NCI-H524 (cell line): ENCODE measurements around the gene GLO1.

Experiments used
- DNase-seq, 2 experiments: peaks; one replicate each; lab custom pipeline; 2025; lab: John Stamatoyannopoulos, UW

GLO1 gene

DNA sequence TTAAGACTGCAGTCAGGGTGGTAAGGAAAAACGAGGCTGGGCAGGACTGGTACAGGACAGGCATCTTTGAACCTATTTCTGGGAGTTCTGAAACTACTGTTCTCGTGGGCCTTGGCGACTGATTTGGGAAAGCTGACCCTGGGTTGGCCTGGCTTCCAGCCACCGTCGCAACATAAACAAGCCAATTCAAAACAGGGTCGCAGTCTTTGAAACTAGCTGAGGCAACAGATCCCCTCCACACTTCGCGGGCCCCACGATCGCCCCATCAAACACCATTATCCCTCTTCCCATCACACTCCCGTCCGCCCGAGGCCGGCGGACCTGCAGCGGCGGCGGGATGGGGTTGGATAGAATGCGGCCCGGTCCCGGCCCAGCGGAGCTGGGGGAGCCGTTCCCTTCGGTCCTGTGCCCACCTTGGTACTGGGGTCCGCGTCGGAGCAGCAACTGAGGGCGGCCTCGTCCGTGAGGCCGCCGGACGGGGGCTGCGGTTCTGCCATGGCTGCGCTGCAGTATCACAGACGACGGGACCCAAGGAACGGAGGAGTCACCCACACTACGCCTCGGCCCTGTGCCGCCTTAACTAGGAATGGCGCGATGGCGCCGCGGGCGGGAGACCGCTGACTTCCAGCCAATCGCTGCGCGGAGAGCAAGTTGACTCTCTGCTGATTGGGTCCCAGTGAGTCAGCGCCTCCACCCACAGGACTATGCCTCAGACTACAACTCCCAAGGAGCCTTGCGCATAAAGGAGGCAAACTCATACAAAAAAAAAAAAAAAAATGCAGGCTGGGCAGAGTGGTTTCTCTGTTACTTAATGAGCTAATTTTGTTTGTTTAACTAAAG lies at the start of gene GLO1:
Gene GLO1, minus strand, starts transcription at position 588 of the 840 bp plus-strand sequence. Its CDS starts 91 bp downstream, at position 497.
- DNase-seq, result peak; percentile 95 to 97

DNA sequence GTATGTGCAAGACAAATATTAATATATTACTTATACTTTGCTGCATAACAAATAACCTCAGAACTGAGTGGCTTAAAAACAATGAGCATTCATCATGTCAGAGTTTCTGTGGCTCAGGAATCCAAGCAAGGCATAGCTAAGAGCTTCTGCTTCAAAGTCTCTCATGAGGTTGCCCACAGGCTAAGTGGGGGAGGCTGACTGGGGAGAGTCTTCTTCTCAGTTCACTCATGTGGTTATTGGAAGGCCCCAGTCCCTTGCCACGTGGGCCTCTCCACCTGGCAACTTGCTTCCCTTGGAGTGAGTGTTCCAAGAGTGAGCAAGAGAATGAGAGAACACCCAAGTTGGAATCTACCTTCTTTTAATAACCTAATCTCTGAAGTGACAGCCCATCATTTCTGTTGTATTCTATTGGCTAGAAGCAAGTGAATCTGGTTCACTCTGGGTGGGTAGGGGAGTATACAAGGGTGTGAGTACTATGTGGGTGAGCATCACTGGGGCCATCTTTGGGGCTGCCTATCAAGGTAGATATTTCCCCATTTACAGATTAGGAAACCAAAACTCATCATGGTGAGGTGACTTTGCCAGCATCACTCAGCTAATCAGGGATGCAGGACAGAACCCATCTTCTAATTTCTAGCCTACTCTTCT lies 48.1 kb upstream of the GLO1 start:
- no peak for DNase-seq

DNA sequence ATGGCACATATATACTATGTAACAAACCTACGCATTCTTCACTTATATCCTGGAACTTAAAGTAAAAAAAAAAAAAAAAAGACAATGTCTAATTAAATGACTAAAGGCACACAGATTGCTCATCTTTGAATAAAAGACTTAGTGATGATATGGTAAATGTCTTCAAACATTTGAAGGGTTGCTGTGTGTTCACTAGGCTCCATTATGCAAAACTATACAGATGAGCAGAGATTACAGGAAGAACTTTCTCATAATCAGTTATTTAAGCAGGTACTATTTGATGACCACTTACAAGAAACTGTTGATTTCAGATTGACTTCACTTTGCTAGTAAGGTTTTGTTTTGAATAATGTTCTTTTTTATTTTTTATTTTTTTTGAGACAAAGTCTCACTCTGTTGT lies 46.5 kb upstream of the GLO1 start:
- DNase-seq, result no peak

DNA sequence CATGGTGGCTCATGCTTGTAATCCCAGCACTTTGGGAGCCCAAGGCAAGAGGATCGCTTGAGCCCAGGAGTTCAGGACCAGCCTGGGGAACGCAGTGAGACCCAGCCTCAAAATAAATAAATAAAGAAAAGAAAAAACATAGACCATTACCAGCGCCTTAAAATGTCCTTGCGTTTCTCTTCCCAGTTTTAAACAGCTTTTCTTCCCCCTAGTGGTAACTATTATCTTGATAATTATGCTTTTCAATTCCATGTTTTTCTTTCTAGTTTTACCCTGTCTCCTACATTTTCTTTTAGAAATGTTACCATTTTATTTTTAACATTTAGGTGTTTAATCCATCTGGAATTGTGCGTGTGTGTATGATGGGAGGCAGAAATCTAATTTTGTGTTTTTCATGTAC lies 36.6 kb upstream of the GLO1 start:
- no peak for DNase-seq

DNA sequence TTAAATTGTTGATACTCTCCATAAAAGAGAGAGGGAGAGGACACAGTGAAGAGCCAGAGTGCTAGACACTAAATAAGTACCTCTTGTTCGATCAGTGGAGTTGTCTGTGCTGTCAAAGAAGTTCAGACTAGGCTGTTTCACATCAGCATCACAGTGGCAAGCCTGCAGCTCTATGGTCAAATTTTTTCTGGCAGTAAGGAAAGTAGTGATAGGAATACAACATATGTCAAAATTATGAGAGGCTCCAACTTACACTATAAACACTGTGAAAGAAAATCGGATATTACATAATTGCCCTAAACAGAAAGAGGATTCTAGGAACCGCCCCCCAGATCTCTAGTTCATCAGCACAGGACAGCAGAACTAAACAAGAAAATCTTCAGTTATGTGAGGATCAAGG lies 35.3 kb upstream of the GLO1 start:
- no peak for DNase-seq

DNA sequence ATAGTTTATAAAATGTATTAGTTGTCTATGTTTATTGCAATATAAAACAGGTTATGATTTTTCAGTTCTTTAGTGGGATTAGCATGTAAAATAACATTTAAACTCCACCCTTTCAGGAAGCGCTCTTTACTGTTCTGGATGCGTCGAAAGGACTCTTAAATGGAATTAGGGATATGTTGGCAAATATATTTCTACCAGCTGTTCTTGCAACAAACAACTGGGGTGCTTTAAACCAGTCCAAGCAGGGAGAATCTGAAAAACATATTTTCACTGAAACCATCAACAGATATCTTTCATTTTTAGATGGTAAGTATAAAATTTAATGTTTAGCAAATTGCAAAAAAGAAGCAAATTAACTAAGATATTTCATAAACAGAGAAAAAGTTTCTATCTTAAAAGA lies 34.0 kb upstream of the GLO1 start:
- DNase-seq, result peak in 1 of 2 experiments; percentile 2

DNA sequence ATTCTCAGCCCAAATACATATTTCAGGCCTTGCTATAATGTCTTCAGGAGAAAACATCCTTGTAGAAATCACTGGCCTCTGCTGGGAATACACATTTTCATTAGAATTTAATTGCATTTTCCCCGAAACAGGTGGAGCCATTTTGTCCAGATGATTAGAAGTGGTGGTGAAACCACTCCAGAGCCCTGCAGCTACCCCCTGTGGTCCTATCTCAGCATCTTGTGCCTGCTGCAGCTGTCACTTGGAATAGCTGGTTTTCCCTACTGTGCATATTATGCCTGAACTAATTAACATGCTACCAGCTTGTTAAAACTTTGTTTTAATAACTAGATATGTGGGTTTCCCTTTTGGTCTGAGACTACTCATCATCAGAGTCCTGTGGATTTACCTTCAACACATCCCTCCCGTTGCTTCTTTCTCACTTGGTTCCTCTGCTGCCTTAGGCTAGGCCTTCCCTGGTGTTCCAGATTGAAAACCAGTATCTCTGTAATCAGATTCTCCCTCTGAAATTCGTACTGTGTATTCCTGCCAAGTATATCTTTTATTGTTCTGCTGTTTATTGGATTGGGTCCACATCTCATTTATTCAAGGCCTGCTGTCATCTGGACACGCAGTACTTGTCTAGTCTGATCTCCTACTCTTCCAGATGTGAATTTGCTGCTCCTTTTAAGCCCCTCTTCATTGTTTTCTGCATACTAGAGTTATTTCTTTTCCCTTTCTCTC lies 27.4 kb upstream of the GLO1 start:
- DNase-seq, result peak; percentile 64 to 90

DNA sequence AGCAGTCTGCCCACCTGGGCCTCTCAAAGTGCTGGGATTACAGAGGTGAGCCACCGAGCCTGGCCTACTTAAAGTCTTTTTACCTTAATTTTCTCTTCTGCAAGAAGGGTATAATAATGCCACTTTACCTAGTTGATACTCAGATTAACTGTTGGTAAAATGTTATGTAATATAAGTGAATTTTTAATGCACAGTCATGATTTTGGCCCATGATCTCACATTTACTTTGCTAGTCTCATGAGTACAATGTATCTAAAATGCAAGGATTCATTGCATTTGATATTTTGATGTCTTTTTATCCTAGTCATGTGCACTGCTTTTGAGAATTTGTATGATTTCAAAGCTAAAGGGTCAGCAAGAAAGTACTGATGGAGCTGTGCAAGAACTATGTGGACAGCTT lies 25.3 kb upstream of the GLO1 start:
- no peak for DNase-seq

DNA sequence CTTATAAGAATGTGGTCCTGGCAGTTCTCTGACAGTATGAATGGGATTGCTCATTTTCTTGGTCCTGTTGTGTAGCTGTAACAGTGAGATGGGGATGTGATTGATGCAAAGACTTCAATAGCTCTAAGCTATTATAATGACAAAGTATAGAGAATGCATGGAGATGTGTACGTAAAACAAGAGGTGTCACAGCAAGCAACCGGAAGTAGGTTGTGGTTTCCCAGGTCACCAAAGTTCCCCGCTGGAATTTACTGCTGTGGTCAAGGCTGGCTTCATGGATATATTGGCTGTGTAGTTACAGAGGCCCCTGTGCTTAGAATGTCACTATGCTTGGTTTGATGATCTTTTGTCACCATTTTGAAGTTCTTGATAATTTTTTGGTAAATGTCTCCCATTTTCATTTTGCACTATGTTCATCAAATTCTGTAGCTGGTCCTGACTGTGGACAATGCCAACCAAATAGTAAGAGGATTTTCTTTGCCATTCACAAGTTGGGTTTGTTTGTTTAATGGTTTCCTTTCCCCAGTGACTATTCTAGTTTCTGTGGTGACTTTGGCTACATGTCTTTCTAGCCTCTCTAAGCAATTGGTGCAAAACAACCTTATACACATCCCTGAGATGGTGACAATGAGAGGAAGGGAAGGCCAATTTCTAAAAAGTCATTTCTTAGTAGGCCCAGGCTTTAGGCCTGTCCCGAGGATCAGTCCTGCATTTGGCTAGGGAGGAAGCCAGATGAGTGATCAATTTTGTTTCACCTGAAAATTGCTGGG lies 22.7 kb upstream of the GLO1 start:
- no peak for DNase-seq

DNA sequence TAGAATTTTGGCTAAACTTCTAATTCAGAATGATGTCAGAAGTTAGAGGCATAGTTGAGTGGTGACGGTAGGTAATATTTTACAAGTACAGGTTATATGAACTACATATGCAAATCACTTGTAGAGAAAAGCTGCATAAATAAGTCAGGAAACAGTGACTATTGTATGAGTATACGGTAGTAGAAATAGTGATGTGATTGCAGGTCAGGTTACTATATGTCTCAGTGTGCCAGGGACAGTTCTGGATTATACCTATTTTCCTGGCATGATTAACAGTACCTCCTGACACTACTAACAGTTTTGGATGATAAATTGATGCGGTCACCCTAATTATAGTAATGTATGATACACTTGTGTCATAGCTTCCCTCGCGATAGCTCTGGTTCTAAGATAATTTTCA lies 21.4 kb upstream of the GLO1 start:
- DNase-seq, result no peak

DNA sequence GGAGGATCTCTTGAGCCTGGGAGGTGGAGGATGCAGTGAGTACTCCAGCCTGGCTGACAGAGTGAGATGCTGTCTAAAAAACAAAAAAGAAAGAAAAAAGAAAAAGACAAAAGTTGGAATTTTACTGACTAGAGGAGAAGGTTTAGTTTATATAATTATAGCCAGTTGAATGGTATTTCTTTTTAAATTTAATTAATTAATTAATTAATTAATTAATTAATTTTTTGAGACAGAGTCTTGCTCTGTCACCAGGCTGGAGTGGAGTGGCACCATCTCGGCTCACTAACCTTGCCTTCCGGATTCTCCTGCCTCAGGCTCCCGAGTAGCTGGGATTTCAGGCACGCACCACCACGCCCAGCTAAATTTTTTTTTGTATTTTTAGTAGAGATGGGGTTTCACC lies 20.8 kb upstream of the GLO1 start:
- no peak for DNase-seq

DNA sequence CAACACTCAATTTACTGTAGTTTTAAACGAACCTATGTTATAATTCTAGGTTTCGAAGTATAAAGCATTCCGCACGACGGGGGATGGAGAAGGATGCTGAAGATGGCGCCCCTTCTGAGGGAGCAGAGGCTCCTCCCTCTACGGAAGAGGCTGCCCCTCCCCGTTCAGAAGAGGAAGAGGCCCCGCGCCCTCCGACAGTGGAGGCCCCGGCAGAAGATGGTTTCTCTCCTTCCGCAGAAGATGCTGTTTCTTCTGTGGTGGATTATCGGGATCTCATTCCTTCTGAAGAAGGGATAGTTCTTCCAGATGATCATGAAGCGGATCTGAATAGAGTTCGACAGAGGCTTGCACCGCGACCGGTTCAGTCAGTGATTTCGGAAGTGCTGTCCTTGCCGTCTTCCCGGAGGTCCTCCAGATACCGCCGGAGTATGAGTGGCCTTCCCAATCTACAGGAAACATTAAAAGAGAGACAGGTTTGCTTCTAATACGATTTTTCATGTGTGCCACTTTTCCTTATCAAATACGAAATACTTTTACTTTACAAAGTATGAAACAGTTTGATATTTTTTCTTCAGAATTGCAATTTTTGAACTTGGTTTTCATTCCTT lies 19.9 kb upstream of the GLO1 start:
- no peak for DNase-seq

DNA sequence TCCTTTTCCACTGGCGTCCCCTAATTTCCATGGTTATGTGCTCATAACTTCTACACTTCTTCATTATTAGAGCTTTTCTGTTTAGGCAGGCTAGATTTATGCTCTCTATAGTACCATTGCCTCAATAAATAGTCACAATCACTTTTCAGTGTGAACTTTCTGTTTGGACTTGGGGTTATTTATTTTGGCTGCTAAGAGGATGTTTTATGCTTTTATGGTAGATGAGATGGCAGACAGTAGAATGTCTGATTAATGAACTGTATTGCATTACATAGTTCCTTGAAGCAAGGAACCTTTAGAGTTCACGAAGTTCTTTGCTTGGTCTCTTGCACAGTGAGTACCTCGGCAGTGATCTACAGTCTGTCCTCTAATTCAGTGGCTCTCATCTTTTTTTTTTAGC lies 19.1 kb upstream of the GLO1 start:
- DNase-seq, result no peak

DNA sequence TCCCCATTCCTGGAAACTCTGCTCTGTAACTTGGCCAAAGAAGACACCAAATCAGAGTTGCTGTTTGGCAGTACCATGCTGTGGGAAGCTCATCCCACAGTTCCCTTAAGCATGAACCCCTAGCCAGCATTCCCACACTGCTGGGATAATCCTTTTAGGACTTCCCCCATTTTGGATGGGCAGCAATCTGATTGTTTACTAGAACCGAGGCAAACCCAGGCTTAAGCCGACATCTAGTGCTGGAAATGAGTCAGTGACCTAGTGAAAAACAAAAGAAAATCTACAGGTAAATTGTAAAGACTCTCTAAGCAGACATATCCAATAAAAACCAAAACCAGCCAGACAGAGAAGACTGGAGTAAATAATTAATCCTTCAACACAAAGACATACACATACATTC lies 17.4 kb upstream of the GLO1 start:
- DNase-seq, result peak in 1 of 2 experiments; percentile 26

DNA sequence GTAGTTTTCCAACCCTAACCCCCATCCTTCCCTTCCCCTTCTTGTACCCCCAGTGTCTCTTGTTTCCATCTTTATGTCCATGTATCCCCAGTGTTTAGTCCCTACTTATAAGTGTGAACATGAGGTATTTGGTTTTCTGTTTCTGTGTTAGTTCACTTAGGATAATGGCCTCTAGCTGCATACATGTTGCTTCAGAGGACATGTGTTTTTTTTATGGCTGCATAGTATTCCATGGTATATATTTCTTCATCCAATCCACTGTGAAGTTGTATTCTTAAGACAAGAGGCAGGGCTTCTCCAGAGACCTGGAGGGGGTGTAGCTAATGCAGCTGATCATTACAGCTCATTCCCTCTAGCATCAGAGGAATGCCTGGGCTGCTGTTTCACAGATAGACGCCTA lies 16.4 kb upstream of the GLO1 start:
- DNase-seq, result no peak

DNA sequence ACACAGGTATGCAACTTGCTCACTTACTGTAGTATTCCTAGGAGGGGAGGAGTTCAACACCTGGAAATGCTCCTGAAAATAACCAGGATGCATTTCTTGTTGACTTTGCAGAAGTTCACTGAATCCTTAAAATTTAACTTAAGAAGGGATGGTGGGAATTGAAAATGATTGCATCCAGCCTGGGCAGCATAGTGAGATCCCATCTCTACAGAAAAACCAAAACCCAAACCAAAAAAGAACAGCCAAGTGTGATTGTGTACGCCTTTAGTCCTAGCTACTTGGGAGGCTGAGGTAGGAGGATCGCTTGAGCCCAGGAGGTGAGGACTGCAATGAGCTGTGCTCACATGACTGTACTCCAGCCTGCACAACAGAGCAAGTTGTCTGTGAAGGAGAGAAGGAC lies 13.9 kb upstream of the GLO1 start:
- DNase-seq, result no peak

DNA sequence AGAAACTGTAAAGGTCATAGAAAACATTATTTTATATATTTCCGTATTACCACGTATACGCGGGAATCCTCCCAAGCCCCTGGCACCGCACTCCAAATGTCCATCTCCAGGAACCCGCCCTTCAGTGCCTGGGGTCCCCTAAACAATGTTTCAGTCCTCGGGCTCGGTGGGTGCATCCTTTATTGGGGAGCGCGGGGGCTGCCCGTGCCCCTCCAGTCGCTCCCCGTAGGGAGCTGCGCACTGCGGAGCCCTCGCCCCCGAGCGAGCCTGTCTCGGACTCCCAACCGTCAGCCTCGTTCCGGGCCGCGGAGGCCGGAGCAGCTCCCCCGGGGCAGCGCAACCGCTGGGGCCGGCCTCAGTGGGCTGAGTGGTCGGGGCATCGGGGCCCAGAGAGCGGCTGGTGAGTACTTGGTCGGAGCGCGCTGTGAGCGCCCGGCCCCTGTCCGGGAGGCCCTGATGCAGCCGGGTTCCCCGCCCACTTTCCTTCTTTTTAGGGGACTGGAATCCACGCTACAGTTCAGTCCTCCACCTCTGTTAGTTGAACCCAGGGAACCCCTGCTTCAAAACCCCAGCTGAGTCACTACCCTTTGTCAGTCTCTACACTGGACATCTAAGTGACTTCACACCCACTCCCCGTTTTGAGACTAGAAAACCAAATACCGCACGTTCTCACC lies 12.2 kb upstream of the GLO1 start, which contains the start of gene DNAH8:
Gene DNAH8, plus strand, starts transcription at position 296 of the 674 bp plus-strand sequence. CDS start 7,499 bp downstream, outside the sequence.
- no peak for DNase-seq

DNA sequence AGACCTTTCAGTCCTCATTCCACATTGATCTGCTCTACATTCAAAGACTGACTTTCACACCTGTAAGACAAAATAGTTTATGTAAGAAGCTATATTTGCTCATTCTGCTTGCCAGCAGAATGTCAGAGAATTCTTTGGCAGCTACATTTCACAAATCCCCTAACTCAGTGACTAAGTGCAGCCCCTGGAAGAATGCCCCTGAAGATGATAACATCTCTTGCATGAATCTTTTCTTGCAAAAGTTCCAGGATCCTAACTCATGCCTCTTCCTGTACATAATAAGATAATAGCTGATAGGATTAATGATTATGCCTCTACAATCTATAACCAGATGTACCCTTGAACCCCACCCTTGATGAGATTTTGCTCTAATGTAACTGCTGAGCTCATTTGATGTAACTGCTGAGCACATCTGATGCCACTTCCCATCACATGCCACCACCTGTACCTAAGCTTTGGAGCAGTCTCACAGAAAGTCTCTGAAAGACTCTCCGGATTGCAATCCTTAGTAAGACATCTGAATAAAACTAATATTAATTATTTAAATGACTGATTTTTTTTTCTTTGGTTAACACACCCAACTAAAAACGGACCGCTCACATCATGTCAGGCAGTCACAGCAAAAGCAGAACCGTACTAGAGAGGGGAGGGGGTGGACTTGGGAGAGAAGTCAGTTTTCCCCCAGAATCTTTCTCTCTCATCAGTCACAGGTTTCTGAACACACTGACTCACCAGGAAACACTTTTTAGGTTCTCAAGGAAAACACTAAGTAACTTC lies 11.5 kb upstream of the GLO1 start:
- no peak for DNase-seq

DNA sequence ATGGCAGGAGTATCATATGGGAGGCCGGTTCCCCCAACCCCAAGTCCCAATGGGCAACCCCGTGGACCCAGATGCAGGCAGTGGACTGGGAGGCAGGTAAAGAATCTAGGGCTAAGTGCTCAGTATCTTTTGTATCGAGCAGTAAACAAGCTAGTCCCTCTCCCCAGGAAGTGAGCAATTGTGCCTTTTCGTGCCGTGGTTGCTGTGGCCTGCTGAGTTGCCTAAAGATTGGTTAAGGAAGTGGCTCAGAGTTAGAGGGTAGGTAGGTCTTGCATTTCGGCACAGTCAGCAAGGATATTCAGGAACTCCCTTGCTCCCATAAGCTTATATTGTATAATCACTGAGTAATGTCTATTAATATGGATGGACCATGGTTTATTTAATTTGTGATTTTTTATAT lies 10.9 kb upstream of the GLO1 start:
- DNase-seq, result no peak

DNA sequence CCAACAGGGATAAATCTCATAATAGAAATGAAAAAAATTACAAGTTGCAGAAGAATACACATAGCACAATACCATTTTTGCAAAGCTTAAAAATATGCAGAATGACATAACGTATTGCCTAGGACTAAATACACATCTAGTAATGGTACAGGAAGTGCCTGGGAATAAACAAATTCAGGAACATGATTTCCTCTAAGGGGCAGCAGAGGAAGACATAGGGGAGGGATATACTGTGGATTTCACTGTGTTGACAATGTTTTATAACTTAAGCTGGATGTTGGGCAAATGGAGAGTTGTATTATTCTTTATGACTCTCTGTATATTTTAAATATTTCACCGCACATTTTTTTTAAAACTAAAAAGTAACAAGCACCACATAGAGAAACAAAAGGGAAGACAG lies 5.6 kb upstream of the GLO1 start:
- peak in 1 of 2 experiments; percentile 8 for DNase-seq
